ENCODE data around the gene AMER2. TPM values are rescaled to one million over a fixed set of nuclear protein-coding genes. Genes with fewer than 3 reads are reported as not detected.

The AMER2 gene
- total RNA-seq, 3 donors from 2014 or later: 9.1 TPM; not detected in 2

GRCh38 chr13:25157681-25158080 lies 14.4 kb downstream of the AMER2 start:
- TF ChIP-seq POLR2AphosphoS5 (IDR thresholded peaks at IDR 0.05) (no peak), POLR2A (IDR thresholded peaks at IDR 0.05) (no peak), CTCF (IDR thresholded peaks at IDR 0.05) (no peak)
- Histone ChIP-seq H3K9me3 (no peaks in the 10 kb centered on the region), H3K36me3 (no peaks in the 10 kb centered on the region), H3K27me3 (no peaks in the 10 kb centered on the region), H3K4me3 (no peak overlapping the region), H3K27ac (no peak overlapping the region), H3K4me1 (no peaks in the 10 kb centered on the region)
- DNase-seq (ENCODE audit: low spot score in 2 of 2): no peak
- intact Hi-C loops (cut with DNase I; ENCODE audit: low total_unique reads): no loop called here

- no peaks in the 10 kb centered on the region for H3K27me3 ChIP-seq
- H3K36me3 ChIP-seq: no peaks in the 10 kb centered on the region
- no peak for TF ChIP-seq CTCF (IDR thresholded peaks at IDR 0.05)
- TF ChIP-seq POLR2A (IDR thresholded peaks at IDR 0.05): no peak
- no peak for TF ChIP-seq POLR2AphosphoS5 (IDR thresholded peaks at IDR 0.05)
- H3K4me3 ChIP-seq: no peak overlapping the region
- no peaks in the 10 kb centered on the region for H3K9me3 ChIP-seq
- H3K4me1 ChIP-seq: no peaks in the 10 kb centered on the region
- no peak for DNase-seq (ENCODE audit: low spot score in 2 of 2)
- no peak overlapping the region for H3K27ac ChIP-seq
- intact Hi-C loops (cut with DNase I; ENCODE audit: low total_unique reads): no loop called here
Measured at GRCh38 chr13:25153736-25154135, 18.4 kb downstream of the AMER2 start.

- intact Hi-C loops (cut with DNase I; ENCODE audit: low total_unique reads): no loop called here
- Histone ChIP-seq H3K27me3 (no peaks in the 10 kb centered on the region), H3K27ac (no peak overlapping the region), H3K4me3 (no peak overlapping the region), H3K9me3 (no peaks in the 10 kb centered on the region), H3K4me1 (no peaks in the 10 kb centered on the region), H3K36me3 (no peaks in the 10 kb centered on the region)
- DNase-seq (ENCODE audit: low spot score in 2 of 2): no peak
- TF ChIP-seq POLR2A (IDR thresholded peaks at IDR 0.05) (no peak), CTCF (IDR thresholded peaks at IDR 0.05) (no peak), POLR2AphosphoS5 (IDR thresholded peaks at IDR 0.05) (no peak)
Measured at GRCh38 chr13:25151626-25152195, 20.4 kb downstream of the AMER2 start.

GRCh38 chr13:25149711-25150110 lies 22.4 kb downstream of the AMER2 start:
- H3K4me1 ChIP-seq: no peaks in the 10 kb centered on the region
- no peaks in the 10 kb centered on the region for H3K27me3 ChIP-seq
- H3K9me3 ChIP-seq: no peaks in the 10 kb centered on the region
- no peaks in the 10 kb centered on the region for H3K36me3 ChIP-seq
- intact Hi-C loops (cut with DNase I; ENCODE audit: low total_unique reads): no loop called here
- no peak overlapping the region for H3K4me3 ChIP-seq
- no peak overlapping the region for H3K27ac ChIP-seq
- DNase-seq (ENCODE audit: low spot score in 2 of 2): no peak
- no peak for TF ChIP-seq CTCF (IDR thresholded peaks at IDR 0.05)
- TF ChIP-seq POLR2A (IDR thresholded peaks at IDR 0.05): no peak

- intact Hi-C loops (cut with DNase I; ENCODE audit: low total_unique reads): no loop called here
- DNase-seq (ENCODE audit: low spot score in 2 of 2): no peak
Measured at GRCh38 chr13:25148402-25148771, 23.7 kb downstream of the AMER2 start.

More at GRCh38 chr13:25148402-25148771, 23.7 kb downstream of the AMER2 start:
- no peak overlapping the region for H3K4me3 ChIP-seq
- TF ChIP-seq CTCF (IDR thresholded peaks at IDR 0.05): no peak
- no peak for TF ChIP-seq POLR2A (IDR thresholded peaks at IDR 0.05)
- no peak for TF ChIP-seq POLR2AphosphoS5 (IDR thresholded peaks at IDR 0.05)
- H3K36me3 ChIP-seq: no peaks in the 10 kb centered on the region
- no peaks in the 10 kb centered on the region for H3K4me1 ChIP-seq
- no peaks in the 10 kb centered on the region for H3K27me3 ChIP-seq
- H3K9me3 ChIP-seq: no peaks in the 10 kb centered on the region
- H3K27ac ChIP-seq: no peak overlapping the region

Measured in breast epithelium (tissue), 4 donors.